HPDE6-E6E7 (cell line): Measurements from ENCODE around the gene MAMLD1.
A peak's percentile ranks its signal among the peaks of the same experiment; 100 is the strongest.

ENCODE experiments used
- DNase-seq: peaks from one replicate; pipeline ENCODE4 v3.0.0; 2011; ENCODE audit warnings: missing footprints; ENCODE audit errors: extremely low spot score

Gene MAMLD1

GRCh38 chrX:150408007-150408406 is 44.9 kb downstream of the MAMLD1 start:
- no peak for DNase-seq

- no peak for DNase-seq
These were observed 45.4 kb downstream of the MAMLD1 start for GRCh38 chrX:150408561-150408960.

DNA sequence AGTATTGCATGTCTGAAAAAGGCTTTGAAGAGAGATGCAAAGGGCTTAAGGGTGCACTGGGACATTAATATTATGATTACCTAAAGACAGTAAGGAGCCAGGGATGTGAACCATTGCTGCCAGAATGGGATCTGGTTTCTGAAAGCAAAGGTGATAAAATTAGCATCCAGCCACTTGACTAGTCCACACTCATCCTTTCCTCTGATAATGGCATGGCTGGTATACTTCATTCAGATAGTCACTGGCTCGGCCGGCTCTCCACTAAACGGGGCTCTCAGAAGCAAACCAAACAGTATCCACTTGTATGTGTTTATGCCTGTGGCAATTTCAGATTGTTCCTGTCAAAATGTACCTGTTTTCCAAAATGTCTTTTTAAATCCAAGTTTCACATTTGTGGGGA is 46.4 kb downstream of the MAMLD1 start:
- DNase-seq: no peak

- no peak for DNase-seq
These were observed 46.8 kb downstream of the MAMLD1 start for GRCh38 chrX:150409964-150410363.

GRCh38 chrX:150410513-150410912 is 47.4 kb downstream of the MAMLD1 start:
- no peak for DNase-seq

GRCh38 chrX:150411656-150412055 is 48.5 kb downstream of the MAMLD1 start:
- no peak for DNase-seq

DNA sequence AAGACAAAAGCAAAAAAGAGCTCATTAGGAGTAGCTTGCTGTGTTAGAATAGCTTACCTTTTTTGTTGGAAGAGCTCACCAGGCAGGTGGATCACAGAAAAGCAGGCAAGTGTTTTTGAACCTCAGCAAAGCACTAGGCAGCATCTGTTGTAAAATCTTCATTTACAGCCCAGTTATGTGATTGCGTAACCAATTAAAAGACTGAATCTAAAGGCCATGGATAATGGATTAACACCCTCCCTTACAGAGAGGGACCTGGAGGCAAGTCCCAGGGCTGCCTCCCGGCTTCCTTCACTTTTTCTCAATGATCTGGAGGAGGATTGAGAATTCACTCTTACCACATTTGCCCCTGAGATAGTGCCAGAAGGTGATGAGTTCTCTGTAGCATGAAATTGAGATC is 51.1 kb downstream of the MAMLD1 start:
- DNase-seq: no peak

DNA sequence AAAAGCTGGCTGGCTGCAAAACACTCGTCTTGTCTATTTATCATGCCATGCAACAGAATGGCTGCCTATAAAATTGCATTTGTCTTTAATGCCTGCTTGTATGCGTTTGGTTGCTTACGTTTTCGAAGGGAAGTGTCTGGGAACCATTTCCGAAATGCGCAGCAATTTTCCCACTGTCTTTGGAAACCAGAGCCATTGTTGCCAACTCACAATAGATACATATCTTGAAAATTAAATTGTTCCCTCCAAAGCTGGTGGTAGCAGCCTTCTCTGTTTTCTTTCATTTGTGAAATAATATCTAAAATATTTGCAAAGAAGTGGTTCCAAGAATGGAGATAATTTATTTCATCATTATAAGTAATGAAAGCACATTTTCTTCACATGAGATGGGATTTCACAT is 53.4 kb downstream of the MAMLD1 start:
- DNase-seq: no peak

DNA sequence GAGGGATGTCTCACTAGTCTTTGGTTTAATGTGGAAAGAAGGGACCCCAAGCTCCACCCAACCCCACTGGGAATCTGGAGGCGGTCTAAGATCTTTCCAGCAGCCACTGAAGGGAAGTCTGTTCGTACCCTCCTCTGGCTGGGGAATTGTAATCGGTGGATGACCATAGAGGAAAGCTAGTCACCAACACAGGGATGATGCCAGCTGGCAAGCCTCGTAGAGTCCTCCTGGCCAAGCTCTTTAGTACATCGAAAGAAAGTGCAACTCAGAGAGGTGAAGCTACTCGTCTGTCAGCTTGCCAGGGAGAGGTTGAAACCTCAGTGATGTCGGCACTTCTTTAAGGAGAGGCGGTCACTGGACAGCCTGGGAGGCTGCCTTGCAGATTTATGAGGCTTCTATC is 58.7 kb downstream of the MAMLD1 start:
- DNase-seq: no peak

- no peak for DNase-seq
These were observed 66.5 kb downstream of the MAMLD1 start for GRCh38 chrX:150429594-150429993.

DNA sequence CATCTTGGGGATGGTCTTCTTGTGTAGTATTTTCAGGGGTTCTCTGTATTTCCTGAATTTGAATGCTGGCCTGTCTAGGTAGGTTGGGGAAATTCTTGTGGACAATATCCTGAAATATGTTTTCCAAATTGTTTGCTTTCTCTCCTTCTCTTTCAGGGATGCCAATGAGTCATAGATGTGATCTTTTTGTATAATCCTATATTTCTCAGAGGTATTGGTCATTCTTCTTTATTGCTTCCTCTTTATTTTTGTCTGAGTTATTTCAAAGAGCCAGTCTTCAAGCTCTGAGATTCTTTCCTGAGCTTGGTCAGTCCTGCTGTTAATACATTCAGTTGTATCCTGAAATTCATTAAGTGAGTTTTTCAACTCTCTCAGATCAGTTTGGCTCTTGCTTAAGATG is 73.1 kb downstream of the MAMLD1 start:
- DNase-seq: no peak

DNA sequence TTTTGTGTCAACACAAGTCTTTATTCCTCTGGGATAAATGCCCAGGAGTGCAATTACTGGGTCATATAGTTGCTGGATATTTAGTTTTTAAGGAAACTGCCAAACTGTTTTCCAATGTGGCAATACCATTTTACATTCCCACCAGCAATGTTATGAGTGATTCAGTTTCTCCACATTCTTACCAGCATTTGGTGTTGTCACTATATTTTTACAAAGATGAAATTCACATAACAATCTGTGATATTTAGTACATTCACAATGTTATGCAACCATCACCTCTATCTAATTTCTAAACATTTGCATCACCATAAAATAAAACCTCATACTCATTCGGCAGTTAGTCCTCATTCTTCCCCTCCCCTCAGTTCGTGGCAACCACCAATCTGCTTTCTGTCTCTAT is 75.0 kb downstream of the MAMLD1 start:
- no peak for DNase-seq

DNA sequence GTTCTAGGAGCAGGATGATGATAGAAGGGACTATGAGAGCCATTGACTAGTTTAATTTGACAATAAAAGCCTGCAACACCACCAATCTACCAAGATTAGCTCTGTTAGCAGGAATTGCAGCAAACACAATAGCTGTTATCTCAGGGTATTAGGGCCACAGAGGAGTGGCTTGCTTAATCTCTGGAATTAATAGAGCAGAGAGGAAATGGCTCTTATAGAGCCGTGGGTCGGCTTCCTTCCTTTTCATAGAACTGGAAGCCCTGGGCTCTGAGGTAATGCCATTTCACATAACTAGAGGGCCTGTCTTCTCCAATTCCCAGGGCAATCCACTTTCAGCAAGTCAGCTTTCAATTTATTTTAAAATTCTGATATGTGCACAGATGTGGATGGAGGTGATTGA is 83.0 kb downstream of the MAMLD1 start:
- DNase-seq: no peak

GRCh38 chrX:150446995-150447394 is 83.9 kb downstream of the MAMLD1 start:
- DNase-seq: no peak

DNA sequence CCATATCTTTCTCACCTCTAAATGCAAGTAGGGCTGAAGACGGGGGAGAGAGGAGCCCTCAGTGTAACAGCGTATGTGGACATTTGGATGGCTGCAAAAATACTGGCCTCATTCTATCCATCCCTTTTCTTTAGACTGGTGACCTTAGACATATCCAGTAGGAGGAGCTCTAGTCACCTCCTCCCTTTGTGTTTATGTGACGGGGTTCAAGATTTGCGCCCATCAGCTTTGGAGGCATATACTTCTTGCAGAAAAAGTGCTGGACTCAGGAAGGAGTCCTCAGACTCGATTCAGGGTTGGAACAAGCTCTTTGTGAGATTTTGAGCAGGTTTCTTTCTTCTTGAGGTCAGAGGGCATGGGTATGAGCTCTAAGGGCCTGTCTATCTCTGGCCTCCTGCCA is 86.2 kb downstream of the MAMLD1 start:
- DNase-seq: no peak

DNA sequence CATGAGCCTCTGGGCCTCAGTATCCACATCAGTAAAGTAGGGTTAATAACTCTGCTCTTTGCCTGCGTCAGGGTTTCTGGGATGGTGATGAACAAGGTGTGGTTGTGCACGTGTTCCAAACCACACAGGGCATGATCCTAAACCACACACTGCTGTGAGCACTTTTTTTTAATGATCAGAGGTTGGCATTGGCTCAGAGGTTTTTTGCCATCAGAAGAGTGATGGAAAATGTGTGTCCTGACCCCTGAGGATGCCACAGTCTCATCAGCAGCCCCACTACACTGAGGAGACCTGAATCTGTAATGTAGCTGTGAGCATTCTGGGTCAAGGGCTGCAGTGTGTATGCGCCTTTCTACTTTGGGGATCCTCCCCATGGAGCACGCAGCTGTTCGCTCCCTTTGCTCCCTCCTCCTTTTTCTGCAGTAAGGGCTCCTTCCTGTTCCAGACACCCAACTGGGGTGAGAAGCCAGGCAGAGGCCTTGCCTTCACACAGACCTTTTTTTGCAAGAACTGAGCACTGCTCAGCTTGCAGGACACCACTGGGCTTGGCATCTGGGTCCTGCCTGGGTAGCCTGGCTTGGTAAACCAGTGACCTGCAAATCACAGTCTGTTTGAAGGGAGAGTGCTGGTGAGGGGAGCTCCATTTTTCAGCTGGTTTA is 87.5 kb downstream of the MAMLD1 start:
- no peak for DNase-seq

DNA sequence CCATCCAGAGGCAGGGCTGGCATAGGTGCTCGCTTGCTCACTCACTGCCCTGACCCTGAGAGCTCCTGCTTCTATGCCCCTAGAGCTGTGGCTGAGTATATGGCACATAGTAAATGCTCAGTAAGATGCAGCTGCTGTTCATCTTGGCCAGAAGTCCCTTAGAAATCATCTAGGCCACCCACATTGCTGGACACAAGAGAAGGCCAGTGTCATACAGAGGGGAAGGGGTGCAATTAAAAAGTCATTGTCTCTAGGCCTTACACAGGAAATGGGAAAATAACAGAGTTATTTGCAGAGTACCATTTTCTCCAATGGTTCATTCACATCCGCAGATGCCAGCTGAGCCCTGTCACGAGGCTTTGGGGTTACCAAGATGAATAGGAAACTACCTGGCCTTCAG is 88.8 kb downstream of the MAMLD1 start:
- DNase-seq: no peak

- no peak for DNase-seq
These were observed 91.0 kb downstream of the MAMLD1 start for GRCh38 chrX:150454083-150454482.

GRCh38 chrX:150454508-150455214 is 91.5 kb downstream of the MAMLD1 start:
- no peak for DNase-seq

GRCh38 chrX:150455215-150455608 is 92.1 kb downstream of the MAMLD1 start:
- no peak for DNase-seq

DNA sequence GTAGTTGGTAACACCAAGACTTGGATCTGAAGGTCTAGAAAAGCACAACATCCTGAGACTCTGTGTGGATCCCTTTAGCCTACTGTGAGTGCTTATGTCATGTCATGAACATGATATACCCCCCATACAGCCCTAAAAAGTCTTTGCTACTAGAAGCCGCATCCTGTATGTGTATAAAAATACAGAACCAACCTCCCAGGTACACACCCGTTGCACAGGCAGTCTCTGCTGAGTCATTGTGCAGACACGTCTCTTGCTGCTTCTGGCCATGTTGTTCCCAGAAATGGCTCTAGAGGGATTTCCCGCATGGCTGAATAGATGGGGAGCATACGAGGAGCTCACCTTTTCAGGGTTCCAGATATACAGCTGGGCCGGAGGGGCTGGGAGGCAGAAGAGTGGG is 93.3 kb downstream of the MAMLD1 start:
- DNase-seq: peak; percentile 67

GRCh38 chrX:150456941-150457340 is 93.8 kb downstream of the MAMLD1 start:
- no peak for DNase-seq

DNA sequence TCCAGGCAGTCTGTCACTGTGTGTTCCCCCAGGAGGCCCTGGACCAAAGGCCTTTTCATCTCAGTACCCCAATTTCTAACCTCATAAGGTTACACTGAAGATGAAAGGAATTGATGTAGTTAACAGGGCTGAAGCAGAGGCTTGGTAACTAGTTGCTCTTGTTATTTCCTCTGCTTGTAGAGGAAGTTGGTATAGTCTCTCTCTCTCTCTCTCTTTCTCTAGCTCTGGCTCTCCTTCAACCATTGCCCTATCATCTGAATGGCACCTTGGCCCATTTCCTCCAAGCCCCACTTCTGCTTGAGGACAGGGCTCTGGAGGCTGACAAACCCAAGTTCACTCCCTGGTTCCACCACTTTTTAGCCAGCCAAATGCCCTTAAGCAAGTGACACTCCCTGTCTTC is 96.1 kb downstream of the MAMLD1 start:
- no peak for DNase-seq

DNA sequence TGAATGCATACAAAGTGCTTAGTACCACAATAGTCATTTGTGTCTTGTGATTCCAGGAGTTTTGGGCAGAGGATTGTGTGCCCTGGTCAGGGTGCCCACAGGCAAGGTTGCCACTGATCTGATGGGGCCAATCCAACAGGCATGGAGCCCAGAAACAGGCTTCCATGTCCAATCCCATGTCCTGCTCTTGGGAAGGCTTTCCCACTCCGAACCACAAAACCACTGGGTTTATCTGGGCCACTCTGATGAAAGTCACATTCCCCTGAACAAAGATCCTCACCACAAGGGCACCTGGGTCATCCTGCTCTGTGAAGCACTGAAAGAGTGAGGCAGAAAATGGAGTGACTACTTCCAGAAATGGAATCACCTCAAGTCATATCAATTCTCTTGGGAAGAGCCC is 96.9 kb downstream of the MAMLD1 start:
- no peak for DNase-seq
